ENCODE results near the gene ANKRD40.

The ANKRD40 gene

GRCh38 chr17:50696365-50696879, 11.3 kb downstream of the ANKRD40 start:
- Mint-ChIP-seq H3K4me3 (no peak overlapping the region), H3K9me3 (no peaks in the 10 kb centered on the region), H3K27ac (no peak overlapping the region), H3K27me3 (ENCODE audit: low read depth) (no peaks in the 10 kb centered on the region), H3K4me1 (ENCODE audit: low read depth) (peaks cover 20% of the 10 kb centered on the region), H3K36me3 (ENCODE audit: low read depth) (peaks cover 35% of the 10 kb centered on the region)

- peaks cover 16% of the 10 kb centered on the region for H3K4me1 Mint-ChIP-seq (ENCODE audit: low read depth)
- no peak overlapping the region for H3K27ac Mint-ChIP-seq
- no peaks in the 10 kb centered on the region for H3K27me3 Mint-ChIP-seq (ENCODE audit: low read depth)
- H3K4me3 Mint-ChIP-seq = no peak overlapping the region
- peaks cover 20% of the 10 kb centered on the region for H3K36me3 Mint-ChIP-seq (ENCODE audit: low read depth)
- no peaks in the 10 kb centered on the region for H3K9me3 Mint-ChIP-seq
These were observed 14.6 kb downstream of the ANKRD40 start for GRCh38 chr17:50693036-50693682.

GRCh38 chr17:50692448-50693035, 15.2 kb downstream of the ANKRD40 start:
- Mint-ChIP-seq H3K27me3 (ENCODE audit: low read depth) (no peaks in the 10 kb centered on the region), H3K4me1 (ENCODE audit: low read depth) (peaks cover 10% of the 10 kb centered on the region), H3K27ac (no peak overlapping the region), H3K36me3 (ENCODE audit: low read depth) (peaks cover 20% of the 10 kb centered on the region), H3K4me3 (no peak overlapping the region), H3K9me3 (no peaks in the 10 kb centered on the region)

- Mint-ChIP-seq H3K4me1 (ENCODE audit: low read depth) (peaks cover 6% of the 10 kb centered on the region), H3K36me3 (ENCODE audit: low read depth) (peaks cover 15% of the 10 kb centered on the region), H3K27me3 (ENCODE audit: low read depth) (no peaks in the 10 kb centered on the region), H3K27ac (no peak overlapping the region), H3K9me3 (no peaks in the 10 kb centered on the region), H3K4me3 (no peak overlapping the region)
These were observed 15.9 kb downstream of the ANKRD40 start for GRCh38 chr17:50691550-50692447.

- Mint-ChIP-seq H3K27ac (no peak overlapping the region), H3K4me1 (ENCODE audit: low read depth) (peaks cover 3% of the 10 kb centered on the region), H3K36me3 (ENCODE audit: low read depth) (peaks cover 12% of the 10 kb centered on the region)
These were observed 16.7 kb downstream of the ANKRD40 start for GRCh38 chr17:50690887-50691549.

GRCh38 chr17:50689956-50690886, 17.5 kb downstream of the ANKRD40 start:
- H3K27me3 Mint-ChIP-seq (ENCODE audit: low read depth) = no peaks in the 10 kb centered on the region

More at GRCh38 chr17:50690887-50691549, 16.7 kb downstream of the ANKRD40 start:
- H3K4me3 Mint-ChIP-seq = no peak overlapping the region
- no peaks in the 10 kb centered on the region for H3K27me3 Mint-ChIP-seq (ENCODE audit: low read depth)
- H3K9me3 Mint-ChIP-seq = no peaks in the 10 kb centered on the region

GRCh38 chr17:50689251-50689650, 18.5 kb downstream of the ANKRD40 start:
- Mint-ChIP-seq H3K4me3 (no peak overlapping the region), H3K9me3 (no peaks in the 10 kb centered on the region), H3K36me3 (ENCODE audit: low read depth) (peaks cover under 1% of the 10 kb centered on the region), H3K4me1 (ENCODE audit: low read depth) (no peaks in the 10 kb centered on the region), H3K27ac (no peak overlapping the region), H3K27me3 (ENCODE audit: low read depth) (no peaks in the 10 kb centered on the region)

More at GRCh38 chr17:50689956-50690886, 17.5 kb downstream of the ANKRD40 start:
- H3K4me3 Mint-ChIP-seq = no peak overlapping the region
- peaks cover 6% of the 10 kb centered on the region for H3K36me3 Mint-ChIP-seq (ENCODE audit: low read depth)
- no peaks in the 10 kb centered on the region for H3K4me1 Mint-ChIP-seq (ENCODE audit: low read depth)
- H3K27ac Mint-ChIP-seq = no peak overlapping the region
- H3K9me3 Mint-ChIP-seq = no peaks in the 10 kb centered on the region

GRCh38 chr17:50688245-50688644, 19.5 kb downstream of the ANKRD40 start:
- no peak overlapping the region for H3K4me3 Mint-ChIP-seq
- H3K27me3 Mint-ChIP-seq (ENCODE audit: low read depth) = no peaks in the 10 kb centered on the region
- no peaks in the 10 kb centered on the region for H3K9me3 Mint-ChIP-seq
- H3K4me1 Mint-ChIP-seq (ENCODE audit: low read depth) = no peaks in the 10 kb centered on the region
- no peaks in the 10 kb centered on the region for H3K36me3 Mint-ChIP-seq (ENCODE audit: low read depth)
- no peak overlapping the region for H3K27ac Mint-ChIP-seq

GRCh38 chr17:50687200-50688066, 20.3 kb downstream of the ANKRD40 start:
- no peaks in the 10 kb centered on the region for H3K9me3 Mint-ChIP-seq
- H3K27ac Mint-ChIP-seq = no peak overlapping the region
- H3K27me3 Mint-ChIP-seq (ENCODE audit: low read depth) = peaks cover 3% of the 10 kb centered on the region
- H3K4me3 Mint-ChIP-seq = no peak overlapping the region
- no peaks in the 10 kb centered on the region for H3K4me1 Mint-ChIP-seq (ENCODE audit: low read depth)
- H3K36me3 Mint-ChIP-seq (ENCODE audit: low read depth) = no peaks in the 10 kb centered on the region

GRCh38 chr17:50686494-50687199, 21.1 kb downstream of the ANKRD40 start:
- no peak overlapping the region for H3K27ac Mint-ChIP-seq
- no peaks in the 10 kb centered on the region for H3K36me3 Mint-ChIP-seq (ENCODE audit: low read depth)
- H3K4me3 Mint-ChIP-seq = no peak overlapping the region
- no peaks in the 10 kb centered on the region for H3K4me1 Mint-ChIP-seq (ENCODE audit: low read depth)
- H3K27me3 Mint-ChIP-seq (ENCODE audit: low read depth) = peaks cover 11% of the 10 kb centered on the region
- no peaks in the 10 kb centered on the region for H3K9me3 Mint-ChIP-seq

- no peaks in the 10 kb centered on the region for H3K36me3 Mint-ChIP-seq (ENCODE audit: low read depth)
- H3K9me3 Mint-ChIP-seq = no peaks in the 10 kb centered on the region
- no peak overlapping the region for H3K27ac Mint-ChIP-seq
- H3K4me1 Mint-ChIP-seq (ENCODE audit: low read depth) = peaks cover 5% of the 10 kb centered on the region
- no peak overlapping the region for H3K4me3 Mint-ChIP-seq
- peaks cover 18% of the 10 kb centered on the region for H3K27me3 Mint-ChIP-seq (ENCODE audit: low read depth)
These were observed 21.8 kb downstream of the ANKRD40 start for GRCh38 chr17:50685691-50686493.

GRCh38 chr17:50685334-50685665, 22.4 kb downstream of the ANKRD40 start:
- H3K27me3 Mint-ChIP-seq (ENCODE audit: low read depth) = peaks cover 22% of the 10 kb centered on the region

More at GRCh38 chr17:50685334-50685665, 22.4 kb downstream of the ANKRD40 start:
- H3K9me3 Mint-ChIP-seq = no peaks in the 10 kb centered on the region
- no peak overlapping the region for H3K27ac Mint-ChIP-seq
- peaks cover 7% of the 10 kb centered on the region for H3K4me1 Mint-ChIP-seq (ENCODE audit: low read depth)
- no peaks in the 10 kb centered on the region for H3K36me3 Mint-ChIP-seq (ENCODE audit: low read depth)
- no peak overlapping the region for H3K4me3 Mint-ChIP-seq
